ENCODE measurements around the gene HCFC2.

DNA sequence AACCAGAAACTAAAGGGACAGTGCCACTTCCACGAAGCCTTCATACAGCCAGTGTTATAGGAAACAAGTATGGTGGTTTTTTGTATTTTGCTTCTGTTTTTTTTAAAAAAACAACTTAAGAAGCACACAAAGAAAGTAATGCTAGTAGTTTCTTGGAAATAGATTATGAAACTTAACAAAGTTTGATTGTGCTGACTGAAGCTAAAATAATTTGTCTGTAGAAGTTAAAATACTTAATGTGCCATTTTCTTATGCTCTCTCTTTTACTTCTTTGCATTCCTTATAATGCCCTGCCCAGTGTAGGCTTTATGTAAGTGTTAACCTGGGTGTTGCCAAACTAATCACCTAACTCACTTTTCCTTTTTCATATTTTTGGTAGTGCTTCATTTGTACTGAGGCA, 16.4 kb downstream of the HCFC2 start:
- TF ChIP-seq CEBPB (tag; IDR thresholded peaks at IDR 0.05): no peak
- no peak for TF ChIP-seq MYBL2 (IDR thresholded peaks at IDR 0.05; ENCODE audit: low read depth)
- no peak for TF ChIP-seq MYBL2 (CRISPR knock-in tag; IDR thresholded peaks at IDR 0.05; ENCODE audit: borderline replicate concordance)
- TF ChIP-seq FOXM1 (IDR thresholded peaks at IDR 0.05; ENCODE audit: low read depth): no peak
- TF ChIP-seq FOXM1 (CRISPR knock-in tag; IDR thresholded peaks at IDR 0.05; ENCODE audit: low read depth): no peak
- TF ChIP-seq POLR3A (IDR thresholded peaks at IDR 0.05; ENCODE audit: borderline replicate concordance, extremely low read depth, insufficient read depth, insufficient read length): no peak
- no peak for TF ChIP-seq GABPA (tag; conservative IDR thresholded peaks at IDR 0.05; ENCODE audit: low read depth)
- no peak for TF ChIP-seq EZH2 (IDR thresholded peaks at IDR 0.05; ENCODE audit: borderline replicate concordance, low read depth, low read length)
- TF ChIP-seq, protein P1, sequence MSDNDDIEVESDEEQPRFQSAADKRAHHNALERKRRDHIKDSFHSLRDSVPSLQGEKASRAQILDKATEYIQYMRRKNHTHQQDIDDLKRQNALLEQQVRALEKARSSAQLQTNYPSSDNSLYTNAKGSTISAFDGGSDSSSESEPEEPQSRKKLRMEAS (CRISPR knock-in tag; IDR thresholded peaks at IDR 0.05): no peak
- no peak for TF ChIP-seq YY1 (IDR thresholded peaks at IDR 0.05; ENCODE audit: borderline replicate concordance in 1 of 3, control insufficient read depth in 1 of 3, extremely low read depth in 1 of 3, insufficient read depth in 3 of 3, insufficient read length in 1 of 3, insufficient replicate concordance in 2 of 3, low read depth in 1 of 3, low read length in 2 of 3)
- TF ChIP-seq, protein P2, sequence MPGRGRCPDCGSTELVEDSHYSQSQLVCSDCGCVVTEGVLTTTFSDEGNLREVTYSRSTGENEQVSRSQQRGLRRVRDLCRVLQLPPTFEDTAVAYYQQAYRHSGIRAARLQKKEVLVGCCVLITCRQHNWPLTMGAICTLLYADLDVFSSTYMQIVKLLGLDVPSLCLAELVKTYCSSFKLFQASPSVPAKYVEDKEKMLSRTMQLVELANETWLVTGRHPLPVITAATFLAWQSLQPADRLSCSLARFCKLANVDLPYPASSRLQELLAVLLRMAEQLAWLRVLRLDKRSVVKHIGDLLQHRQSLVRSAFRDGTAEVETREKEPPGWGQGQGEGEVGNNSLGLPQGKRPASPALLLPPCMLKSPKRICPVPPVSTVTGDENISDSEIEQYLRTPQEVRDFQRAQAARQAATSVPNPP (IDR thresholded peaks at IDR 0.05; ENCODE audit: borderline replicate concordance, insufficient read depth, insufficient read length): no peak
- TF ChIP-seq, protein P3, sequence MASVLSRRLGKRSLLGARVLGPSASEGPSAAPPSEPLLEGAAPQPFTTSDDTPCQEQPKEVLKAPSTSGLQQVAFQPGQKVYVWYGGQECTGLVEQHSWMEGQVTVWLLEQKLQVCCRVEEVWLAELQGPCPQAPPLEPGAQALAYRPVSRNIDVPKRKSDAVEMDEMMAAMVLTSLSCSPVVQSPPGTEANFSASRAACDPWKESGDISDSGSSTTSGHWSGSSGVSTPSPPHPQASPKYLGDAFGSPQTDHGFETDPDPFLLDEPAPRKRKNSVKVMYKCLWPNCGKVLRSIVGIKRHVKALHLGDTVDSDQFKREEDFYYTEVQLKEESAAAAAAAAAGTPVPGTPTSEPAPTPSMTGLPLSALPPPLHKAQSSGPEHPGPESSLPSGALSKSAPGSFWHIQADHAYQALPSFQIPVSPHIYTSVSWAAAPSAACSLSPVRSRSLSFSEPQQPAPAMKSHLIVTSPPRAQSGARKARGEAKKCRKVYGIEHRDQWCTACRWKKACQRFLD (CRISPR knock-in tag; IDR thresholded peaks at IDR 0.05): no peak
- TF ChIP-seq, protein P4, sequence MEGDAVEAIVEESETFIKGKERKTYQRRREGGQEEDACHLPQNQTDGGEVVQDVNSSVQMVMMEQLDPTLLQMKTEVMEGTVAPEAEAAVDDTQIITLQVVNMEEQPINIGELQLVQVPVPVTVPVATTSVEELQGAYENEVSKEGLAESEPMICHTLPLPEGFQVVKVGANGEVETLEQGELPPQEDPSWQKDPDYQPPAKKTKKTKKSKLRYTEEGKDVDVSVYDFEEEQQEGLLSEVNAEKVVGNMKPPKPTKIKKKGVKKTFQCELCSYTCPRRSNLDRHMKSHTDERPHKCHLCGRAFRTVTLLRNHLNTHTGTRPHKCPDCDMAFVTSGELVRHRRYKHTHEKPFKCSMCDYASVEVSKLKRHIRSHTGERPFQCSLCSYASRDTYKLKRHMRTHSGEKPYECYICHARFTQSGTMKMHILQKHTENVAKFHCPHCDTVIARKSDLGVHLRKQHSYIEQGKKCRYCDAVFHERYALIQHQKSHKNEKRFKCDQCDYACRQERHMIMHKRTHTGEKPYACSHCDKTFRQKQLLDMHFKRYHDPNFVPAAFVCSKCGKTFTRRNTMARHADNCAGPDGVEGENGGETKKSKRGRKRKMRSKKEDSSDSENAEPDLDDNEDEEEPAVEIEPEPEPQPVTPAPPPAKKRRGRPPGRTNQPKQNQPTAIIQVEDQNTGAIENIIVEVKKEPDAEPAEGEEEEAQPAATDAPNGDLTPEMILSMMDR (IDR thresholded peaks at IDR 0.05 in 2 of 3, conservative IDR thresholded peaks at IDR 0.05 in 1 of 3; ENCODE audit: insufficient read depth in 2 of 3, low read depth in 1 of 3, low read length in 3 of 3): no peak
- TF ChIP-seq ETV6 (IDR thresholded peaks at IDR 0.05; ENCODE audit: borderline replicate concordance in 1 of 2, low read depth in 2 of 2, low read length in 1 of 2): no peak
- TF ChIP-seq ETV6 (CRISPR knock-in tag; IDR thresholded peaks at IDR 0.05; ENCODE audit: borderline replicate concordance): no peak
- no peak for TF ChIP-seq SMAD4 (CRISPR knock-in tag; conservative IDR thresholded peaks at IDR 0.05)
- TF ChIP-seq, protein P5, sequence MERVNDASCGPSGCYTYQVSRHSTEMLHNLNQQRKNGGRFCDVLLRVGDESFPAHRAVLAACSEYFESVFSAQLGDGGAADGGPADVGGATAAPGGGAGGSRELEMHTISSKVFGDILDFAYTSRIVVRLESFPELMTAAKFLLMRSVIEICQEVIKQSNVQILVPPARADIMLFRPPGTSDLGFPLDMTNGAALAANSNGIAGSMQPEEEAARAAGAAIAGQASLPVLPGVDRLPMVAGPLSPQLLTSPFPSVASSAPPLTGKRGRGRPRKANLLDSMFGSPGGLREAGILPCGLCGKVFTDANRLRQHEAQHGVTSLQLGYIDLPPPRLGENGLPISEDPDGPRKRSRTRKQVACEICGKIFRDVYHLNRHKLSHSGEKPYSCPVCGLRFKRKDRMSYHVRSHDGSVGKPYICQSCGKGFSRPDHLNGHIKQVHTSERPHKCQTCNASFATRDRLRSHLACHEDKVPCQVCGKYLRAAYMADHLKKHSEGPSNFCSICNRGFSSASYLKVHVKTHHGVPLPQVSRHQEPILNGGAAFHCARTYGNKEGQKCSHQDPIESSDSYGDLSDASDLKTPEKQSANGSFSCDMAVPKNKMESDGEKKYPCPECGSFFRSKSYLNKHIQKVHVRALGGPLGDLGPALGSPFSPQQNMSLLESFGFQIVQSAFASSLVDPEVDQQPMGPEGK (CRISPR knock-in tag; IDR thresholded peaks at IDR 0.05; ENCODE audit: borderline replicate concordance): no peak
